Neural progenitor cell (in vitro differentiated cells): ENCODE results near the gene IGFALS. TPM values are rescaled to one million over a fixed set of nuclear protein-coding genes. Genes with fewer than 3 reads are reported as not detected.

Experiments used
- DNase-seq: peaks from one replicate; pipeline ENCODE4 v3.0.0-alpha.2; 2016; ENCODE audit warnings: low spot score
- H2AFZ ChIP-seq: fragments of 200-600 bp; sonication (generic); replicated peaks from 2 replicates; pipeline ENCODE4 v1.6.1; 2016; ENCODE audit warnings: antibody characterized with exemption
- H3F3A ChIP-seq: fragments of 200-600 bp; sonication (generic); 2 replicates; pipeline ENCODE4 v1.6.1; 2016; ENCODE audit warnings: antibody characterized with exemption, low read depth
- H3K27ac ChIP-seq: fragments of 200-600 bp; sonication (generic); 2 replicates; pipeline ENCODE4 v1.5.1; 2016; ENCODE audit warnings: mild to moderate bottlenecking
- H3K27me3 ChIP-seq: fragments of 200-600 bp; sonication (generic); 2 replicates; pipeline ENCODE4 v1.6.1; 2016; ENCODE audit warnings: mild to moderate bottlenecking, moderate library complexity
- H3K36me3 ChIP-seq: fragments of 200-600 bp; sonication (generic); 2 replicates; pipeline ENCODE4 v1.5.1; 2016
- H3K4me1 ChIP-seq: fragments of 200-600 bp; sonication (generic); 2 replicates; pipeline ENCODE4 v1.6.1; 2016; ENCODE audit warnings: mixed run types
- H3K4me2 ChIP-seq: fragments of 200-600 bp; sonication (generic); 2 replicates; pipeline ENCODE4 v1.6.1; 2016
- H3K4me3 ChIP-seq: fragments of 200-600 bp; sonication (generic); 2 replicates; pipeline ENCODE4 v1.5.1; 2016
- H3K79me2 ChIP-seq: fragments of 200-600 bp; sonication (generic); 2 replicates; pipeline ENCODE4 v1.6.1; 2016; ENCODE audit warnings: low read depth
- H3K9ac ChIP-seq: fragments of 200-600 bp; sonication (generic); 2 replicates; pipeline ENCODE4 v1.6.1; 2016
- H3K9me3 ChIP-seq: fragments of 200-600 bp; sonication (generic); 2 replicates; pipeline ENCODE4 v1.5.1; 2016; ENCODE audit warnings: low read depth
- H4K20me1 ChIP-seq: fragments of 200-600 bp; sonication (generic); 2 replicates; pipeline ENCODE4 v1.6.1; 2016; ENCODE audit warnings: low read depth
- H3K27ac Mint-ChIP-seq: 3 replicates; pipeline ENCODE4 v1.8.0; 2021; ENCODE audit warnings: mixed read lengths
- H3K27me3 Mint-ChIP-seq: 2 replicates; pipeline ENCODE4 v1.8.0; 2022; ENCODE audit warnings: low read depth, mild to moderate bottlenecking, inconsistent platforms, moderate library complexity, mixed read lengths; ENCODE audit not compliant: insufficient read depth
- H3K36me3 Mint-ChIP-seq: 3 replicates; pipeline ENCODE4 v1.8.0; 2021; ENCODE audit warnings: mixed read lengths
- H3K4me1 Mint-ChIP-seq: 3 replicates; pipeline ENCODE4 v1.8.0; 2021; ENCODE audit warnings: mixed read lengths
- H3K4me3 Mint-ChIP-seq: 3 replicates; pipeline ENCODE4 v1.8.0; 2021; ENCODE audit warnings: mild to moderate bottlenecking, moderate library complexity, mixed read lengths
- H3K9me3 Mint-ChIP-seq: 3 replicates; pipeline ENCODE4 v1.8.0; 2020; ENCODE audit warnings: mixed read lengths
- EZH2 ChIP-seq: fragments of 200-600 bp; sonication (generic); IDR thresholded peaks from 2 replicates; pipeline ENCODE4 v1.6.1; 2017; ENCODE audit warnings: antibody characterized with exemption, mild to moderate bottlenecking, moderate library complexity
- EZH2phosphoT487 ChIP-seq: fragments of 200-600 bp; sonication (generic); IDR thresholded peaks from 2 replicates; pipeline ENCODE4 v1.6.1; 2017; ENCODE audit warnings: antibody characterized with exemption
- total RNA-seq: library from RNA; depleted of rRNA; stranded (reverse); fragments of >200 nt; gene quantifications from 2 replicates; pipeline ENCODE4 v1.2.3, GENCODE V29; 2015; ENCODE audit warnings: low replicate concordance
- TF ChIP-seq, protein P1 (sequence below): fragments of 200-600 bp; sonication (generic); IDR thresholded peaks from 2 replicates; pipeline ENCODE4 v1.5.1; 2017; ENCODE audit warnings: antibody characterized with exemption, mild to moderate bottlenecking

IGFALS gene
- total RNA-seq, 1 donor from 2014 or later, result not detected

- Histone ChIP-seq H3K27ac (no peak overlapping the region), H2AFZ (no peak overlapping the region), H3K79me2 (no peaks in the 10 kb centered on the region), H3K9me3 (no peaks in the 10 kb centered on the region), H3K36me3 (no peaks in the 10 kb centered on the region), H3K4me1 (no peaks in the 10 kb centered on the region), H3K27me3 (no peaks in the 10 kb centered on the region), H3K4me2 (no peak overlapping the region), H3K9ac (no peak overlapping the region), H3K4me3 (no peak overlapping the region), H3F3A (peaks cover 10% of the 10 kb centered on the region), H4K20me1 (no peaks in the 10 kb centered on the region)
- Mint-ChIP-seq H3K27me3 (no peaks in the 10 kb centered on the region), H3K4me3 (no peak overlapping the region), H3K4me1 (no peaks in the 10 kb centered on the region), H3K36me3 (peaks cover 4% of the 10 kb centered on the region), H3K9me3 (no peaks in the 10 kb centered on the region), H3K27ac (no peak overlapping the region)
- TF ChIP-seq, protein P1, sequence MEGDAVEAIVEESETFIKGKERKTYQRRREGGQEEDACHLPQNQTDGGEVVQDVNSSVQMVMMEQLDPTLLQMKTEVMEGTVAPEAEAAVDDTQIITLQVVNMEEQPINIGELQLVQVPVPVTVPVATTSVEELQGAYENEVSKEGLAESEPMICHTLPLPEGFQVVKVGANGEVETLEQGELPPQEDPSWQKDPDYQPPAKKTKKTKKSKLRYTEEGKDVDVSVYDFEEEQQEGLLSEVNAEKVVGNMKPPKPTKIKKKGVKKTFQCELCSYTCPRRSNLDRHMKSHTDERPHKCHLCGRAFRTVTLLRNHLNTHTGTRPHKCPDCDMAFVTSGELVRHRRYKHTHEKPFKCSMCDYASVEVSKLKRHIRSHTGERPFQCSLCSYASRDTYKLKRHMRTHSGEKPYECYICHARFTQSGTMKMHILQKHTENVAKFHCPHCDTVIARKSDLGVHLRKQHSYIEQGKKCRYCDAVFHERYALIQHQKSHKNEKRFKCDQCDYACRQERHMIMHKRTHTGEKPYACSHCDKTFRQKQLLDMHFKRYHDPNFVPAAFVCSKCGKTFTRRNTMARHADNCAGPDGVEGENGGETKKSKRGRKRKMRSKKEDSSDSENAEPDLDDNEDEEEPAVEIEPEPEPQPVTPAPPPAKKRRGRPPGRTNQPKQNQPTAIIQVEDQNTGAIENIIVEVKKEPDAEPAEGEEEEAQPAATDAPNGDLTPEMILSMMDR, result no peak
- TF ChIP-seq EZH2 (no peak), EZH2phosphoT487 (no peak)
- DNase-seq, result no peak
Observed at GRCh38 chr16:1744338-1744840, 49.1 kb downstream of the IGFALS start.

DNA sequence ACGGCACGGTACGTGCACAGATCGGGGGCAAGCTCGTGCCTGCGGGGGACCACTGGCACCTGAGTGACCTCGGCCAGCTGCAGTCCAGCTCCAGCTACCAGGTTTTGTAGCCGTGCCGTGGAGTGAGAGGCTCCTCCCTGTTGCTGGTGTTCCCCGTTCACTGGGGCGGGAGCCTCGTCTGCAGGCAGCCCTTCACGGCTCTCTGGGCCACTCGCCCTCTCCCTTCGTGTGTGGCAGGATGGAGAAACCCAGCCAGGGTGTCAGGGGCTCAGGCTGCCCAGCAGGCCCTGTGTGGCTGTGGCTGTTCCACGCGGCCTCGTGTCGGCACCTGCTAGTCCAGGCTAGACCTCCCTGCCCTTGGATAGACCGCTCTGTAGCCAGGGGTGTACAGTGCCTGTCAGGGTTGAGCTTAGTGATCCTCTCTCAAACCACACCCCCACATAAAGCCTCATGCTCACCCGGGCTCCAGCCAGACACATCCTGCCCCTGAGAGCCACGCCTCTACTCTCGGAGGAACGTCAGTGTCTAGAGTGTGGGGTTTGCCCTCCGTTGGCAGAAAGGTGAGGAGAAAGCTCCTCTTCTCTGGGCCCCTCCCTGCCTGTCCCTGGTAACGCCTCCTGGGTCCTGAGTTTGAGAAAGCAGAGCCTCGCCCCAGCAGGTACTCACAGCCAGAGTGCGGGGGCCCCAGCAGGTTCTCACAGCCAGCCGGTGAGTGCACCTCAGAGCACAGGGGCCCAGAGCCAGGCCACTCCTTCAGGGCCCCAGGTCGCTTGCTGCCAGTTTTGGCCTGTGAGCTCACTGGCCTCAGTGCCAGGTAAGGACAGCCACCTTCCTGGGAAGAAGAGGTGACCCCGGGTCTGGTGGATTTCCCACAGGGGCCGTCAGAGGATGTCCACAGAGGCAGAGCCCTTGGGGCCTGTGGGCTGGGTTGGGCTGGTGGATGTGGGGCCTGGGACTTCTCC, 49.8 kb downstream of the IGFALS start:
- H3K4me3 Mint-ChIP-seq, result no peak overlapping the region
- H3K27ac Mint-ChIP-seq, result no peak overlapping the region
- Histone ChIP-seq H3K79me2 (no peaks in the 10 kb centered on the region), H4K20me1 (no peaks in the 10 kb centered on the region), H3F3A (peaks cover 17% of the 10 kb centered on the region), H3K9ac (no peak overlapping the region), H3K27ac (no peak overlapping the region), H3K4me1 (no peaks in the 10 kb centered on the region), H3K27me3 (no peaks in the 10 kb centered on the region), H2AFZ (no peak overlapping the region), H3K4me3 (no peak overlapping the region), H3K9me3 (no peaks in the 10 kb centered on the region), H3K4me2 (no peak overlapping the region), H3K36me3 (no peaks in the 10 kb centered on the region)
- TF ChIP-seq, protein P1, result no peak
- TF ChIP-seq EZH2, result no peak
- TF ChIP-seq EZH2phosphoT487, result no peak
- no peaks in the 10 kb centered on the region for H3K27me3 Mint-ChIP-seq
- H3K4me1 Mint-ChIP-seq, result no peaks in the 10 kb centered on the region
- H3K36me3 Mint-ChIP-seq, result peaks cover 4% of the 10 kb centered on the region
- no peak for DNase-seq
- H3K9me3 Mint-ChIP-seq, result no peaks in the 10 kb centered on the region

DNA sequence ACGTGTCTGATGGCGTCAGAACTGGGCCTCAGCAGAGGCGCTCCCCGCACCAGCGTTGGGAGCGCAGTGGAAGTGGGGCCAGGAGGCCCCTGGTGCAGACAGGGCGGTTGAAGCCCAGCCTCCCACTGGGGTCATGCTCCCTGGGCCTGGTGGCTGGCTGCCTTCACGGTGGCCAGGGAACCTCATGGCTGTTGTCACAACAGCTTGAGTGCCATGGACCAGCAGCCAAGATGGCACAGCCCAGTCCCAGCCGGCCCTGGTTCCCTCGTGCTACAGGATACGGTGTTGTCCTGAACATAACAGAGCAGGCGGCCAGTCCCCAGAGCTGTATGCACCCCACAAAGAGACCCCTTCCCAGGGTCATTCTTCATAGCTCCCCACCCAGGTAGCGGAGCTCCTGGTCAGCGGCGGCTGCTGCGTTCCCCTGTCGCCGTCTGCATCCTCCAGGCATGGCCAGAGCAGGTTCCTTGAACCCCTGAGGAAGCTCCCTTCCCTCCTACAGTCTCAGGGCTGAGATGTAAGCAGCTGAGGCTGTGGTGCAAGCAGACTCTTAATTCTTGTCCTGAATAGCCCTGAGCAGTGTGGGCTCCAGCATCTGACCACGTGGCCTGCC, 51.8 kb downstream of the IGFALS start:
- TF ChIP-seq EZH2 (no peak), EZH2phosphoT487 (no peak)
- TF ChIP-seq, protein P1, result no peak
- no peak overlapping the region for H3K4me2 ChIP-seq
- no peaks in the 10 kb centered on the region for H3K4me1 Mint-ChIP-seq
- no peak for DNase-seq
- no peak overlapping the region for H3K27ac ChIP-seq
- H2AFZ ChIP-seq, result no peak overlapping the region
- H3K36me3 ChIP-seq, result no peaks in the 10 kb centered on the region
- no peak overlapping the region for H3K4me3 Mint-ChIP-seq
- no peaks in the 10 kb centered on the region for H3K9me3 Mint-ChIP-seq
- H3K27me3 Mint-ChIP-seq, result no peaks in the 10 kb centered on the region
- peaks cover 2% of the 10 kb centered on the region for H3K36me3 Mint-ChIP-seq
- H3K27me3 ChIP-seq, result no peaks in the 10 kb centered on the region
- no peaks in the 10 kb centered on the region for H3K9me3 ChIP-seq
- H3K9ac ChIP-seq, result no peak overlapping the region
- no peak overlapping the region for H3K27ac Mint-ChIP-seq
- peaks cover 35% of the 10 kb centered on the region for H3F3A ChIP-seq
- no peak overlapping the region for H3K4me3 ChIP-seq
- H4K20me1 ChIP-seq, result no peaks in the 10 kb centered on the region
- no peaks in the 10 kb centered on the region for H3K79me2 ChIP-seq
- no peaks in the 10 kb centered on the region for H3K4me1 ChIP-seq
